Kidney (tissue), 14 donors: Measurements from ENCODE around the gene KAT2B. TPM values are rescaled to one million over a fixed set of nuclear protein-coding genes. Genes with fewer than 3 reads are reported as not detected.
A peak's percentile ranks its signal among the peaks of the same experiment; 100 is the strongest.

ENCODE experiments used
- DNase-seq, 5 donors: peaks; one replicate each; pipeline ENCODE4 v3.0.0-alpha.2; 2013 to 2020
- FAIRE-seq: peaks from 2 replicates; lab custom pipeline; 2012; peaks lifted over from hg19 to GRCh38; lab: Jason Lieb, UNC
- H3K27ac ChIP-seq, 2 donors: one replicate each; pipeline ENCODE4 v1.7.0; 2013; ENCODE audit warnings: low read depth in 2 of 2, low read length in 2 of 2, inconsistent platforms in 1 of 2
- H3K27me3 ChIP-seq: one replicate; pipeline ENCODE4 v1.7.1; 2013; ENCODE audit warnings: low read length, inconsistent platforms; ENCODE audit not compliant: control insufficient read depth, insufficient read depth
- H3K36me3 ChIP-seq, 3 donors: one replicate each; pipeline versions ENCODE4 v1.7.0 to v1.7.1; 2013; ENCODE audit warnings: low read length in 3 of 3, control low read depth in 1 of 3, inconsistent platforms in 1 of 3; ENCODE audit not compliant: insufficient read depth in 3 of 3, control insufficient read depth in 2 of 3
- H3K4me1 ChIP-seq, 3 donors: one replicate each; pipeline versions ENCODE4 v1.7.0 to v1.7.1; 2013; ENCODE audit warnings: low read length in 3 of 3, inconsistent platforms in 1 of 3, low read depth in 1 of 3; ENCODE audit not compliant: control insufficient read depth in 2 of 3, insufficient read depth in 2 of 3
- H3K4me3 ChIP-seq, 3 donors: one replicate each; pipeline versions ENCODE4 v1.7.0 to v1.8.1; 2013; ENCODE audit warnings: low read length in 3 of 3, control low read depth in 1 of 3, inconsistent platforms in 1 of 3
- H3K9ac ChIP-seq, 3 donors: one replicate each; pipeline versions ENCODE4 v1.7.0 to v1.7.1; 2013; ENCODE audit warnings: low read length in 3 of 3, control low read depth in 1 of 3, inconsistent platforms in 1 of 3
- H3K9me3 ChIP-seq, 3 donors: one replicate each; pipeline versions ENCODE4 v1.7.0 to v1.7.1; 2013; ENCODE audit warnings: low read length in 3 of 3, control low read depth in 1 of 3, inconsistent platforms in 1 of 3; ENCODE audit not compliant: control insufficient read depth in 2 of 3, insufficient read depth in 1 of 3
- CTCF ChIP-seq: IDR thresholded peaks from 3 replicates; pipeline ENCODE4 v1.5.1; 2012; ENCODE audit warnings: mild to moderate bottlenecking, moderate library complexity, borderline replicate concordance; ENCODE audit not compliant: insufficient read depth; ENCODE audit errors: extremely low read depth
- intact Hi-C: fragments of 100-400 bp; cut with DNase I; formaldehyde crosslinking; loops from one replicate; pipeline ENCODE4 v1.11.1; 2022
- polyA plus RNA-seq: library from polyadenylated mRNA; stranded (reverse); fragments of 350-450 nt; fragmentation: Illumina TruSeq; extraction: RNeasy Lipid Tissue Mini Kit (QIAGEN cat#74804); gene quantifications from one replicate; pipeline ENCODE4 v1.2.3, GENCODE V29; 2014; ENCODE audit warnings: low read depth, low replicate concordance; ENCODE audit not compliant: insufficient read depth
- total RNA-seq: library from RNA; stranded (reverse); fragmentation: NEBNext Ultra II Directional; extraction: Animal tissue kit (Norgen Biotek cat#: 25700); gene quantifications from one replicate; pipeline ENCODE4 v1.2.1, GENCODE V29; 2021
- donor health status: control.
- donor health status: control.
- donor health status: control.
- donor health status: control.
- donor health status: control.
- donor health status: DM: yes; HTN: yes; CAD: no.
- donor health status: Normal renal cell carcinoma (clear cell type).

Gene KAT2B
- total and polyA plus RNA-seq, 2 donors from 2014 or later = 9.5 to 30.1 TPM

- no peak for FAIRE-seq
- Histone ChIP-seq H3K27me3 (no peaks in the 10 kb centered on the region), H3K9me3 (no peaks in the 10 kb centered on the region), H3K36me3 (no peaks in the 10 kb centered on the region), H3K9ac (no peak overlapping the region), H3K27ac (no peak overlapping the region), H3K4me1 (peaks cover 0 to 6% (median 5%) of the 10 kb centered on the region in 3 donors), H3K4me3 (no peak overlapping the region)
- intact Hi-C loops = no loop called here
- no peak for TF ChIP-seq CTCF
- no peak for DNase-seq
Measured at GRCh38 chr3:20083953-20084352, 43.7 kb downstream of the KAT2B start.

GRCh38 chr3:20091331-20092047, 51.2 kb downstream of the KAT2B start:
- Histone ChIP-seq H3K4me1 (peaks cover 0 to 5% (median 0%) of the 10 kb centered on the region in 3 donors), H3K36me3 (peaks cover 0 to 5% (median 2%) of the 10 kb centered on the region in 3 donors), H3K9me3 (peaks cover 0 to 4% (median 0%) of the 10 kb centered on the region in 3 donors), H3K27ac (no peak overlapping the region), H3K27me3 (no peaks in the 10 kb centered on the region), H3K9ac (no peak overlapping the region), H3K4me3 (no peak overlapping the region)
- TF ChIP-seq CTCF = no peak
- DNase-seq = no peak
- FAIRE-seq = peak; percentile 71
- intact Hi-C loops = no loop called here

GRCh38 chr3:20095470-20095869, 55.2 kb downstream of the KAT2B start:
- FAIRE-seq = no peak
- Histone ChIP-seq H3K27ac (no peak overlapping the region), H3K36me3 (peaks cover 0 to 5% (median 2%) of the 10 kb centered on the region in 3 donors), H3K9ac (no peak overlapping the region), H3K9me3 (no peaks in the 10 kb centered on the region), H3K4me1 (peaks cover 0 to 5% (median 0%) of the 10 kb centered on the region in 3 donors), H3K4me3 (no peak overlapping the region), H3K27me3 (no peaks in the 10 kb centered on the region)
- TF ChIP-seq CTCF = no peak
- DNase-seq = no peak
- intact Hi-C loops = no loop called here
